ENCODE data around the gene ST6GAL1.

Gene ST6GAL1

GRCh38 chr3:187085021-187085666 is 154.8 kb downstream of the ST6GAL1 start:
- no peak for DNase-seq

DNA sequence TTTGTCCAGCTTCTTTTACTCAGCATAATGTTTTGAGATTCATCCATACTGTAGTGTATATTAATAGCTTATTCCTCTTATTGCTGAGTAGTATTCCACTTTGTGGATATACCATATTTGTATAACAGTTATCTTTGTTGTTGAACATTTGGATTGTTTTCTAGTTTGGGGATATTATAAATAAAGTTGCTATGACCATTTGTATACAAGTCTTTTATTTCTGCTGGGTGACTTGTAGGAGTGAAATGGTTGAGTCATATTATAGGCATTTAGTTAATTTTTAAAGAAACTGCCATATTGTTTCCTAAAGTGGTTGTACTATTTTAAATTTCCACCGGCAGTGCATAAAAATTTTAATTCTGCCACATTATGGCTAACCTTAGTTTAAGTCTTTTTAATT is 155.6 kb downstream of the ST6GAL1 start:
- DNase-seq = no peak

DNA sequence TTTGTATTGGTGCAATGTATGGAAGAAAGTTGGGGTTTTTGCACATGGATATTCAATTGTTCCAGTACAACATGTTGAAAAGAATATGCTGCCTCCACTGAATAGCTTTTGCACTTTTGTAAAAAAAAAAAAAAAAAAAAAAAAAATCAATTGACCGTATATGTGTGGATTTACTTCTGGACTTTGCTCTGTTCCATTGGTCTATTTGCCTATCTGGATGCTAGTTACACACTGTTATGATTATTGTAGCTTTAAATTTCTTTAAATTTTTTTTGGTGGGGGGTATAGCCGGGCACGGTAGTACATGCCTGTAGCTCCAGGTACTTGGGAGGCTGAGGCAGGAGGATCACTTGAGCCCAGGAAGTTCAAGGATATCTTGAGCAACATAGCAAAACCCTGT is 156.5 kb downstream of the ST6GAL1 start:
- DNase-seq = no peak

- DNase-seq = no peak
These were observed 158.4 kb downstream of the ST6GAL1 start for GRCh38 chr3:187088701-187089100.

GRCh38 chr3:187093320-187093719 is 163.0 kb downstream of the ST6GAL1 start:
- no peak for DNase-seq

GRCh38 chr3:187098923-187099512 is 168.7 kb downstream of the ST6GAL1 start:
- no peak for DNase-seq

GRCh38 chr3:187101184-187102072 is 171.1 kb downstream of the ST6GAL1 start:
- peak; percentile 55 for DNase-seq

- DNase-seq = no peak
These were observed 171.8 kb downstream of the ST6GAL1 start for GRCh38 chr3:187102073-187102634.

- no peak for DNase-seq
These were observed 172.9 kb downstream of the ST6GAL1 start for GRCh38 chr3:187103251-187103650.

DNA sequence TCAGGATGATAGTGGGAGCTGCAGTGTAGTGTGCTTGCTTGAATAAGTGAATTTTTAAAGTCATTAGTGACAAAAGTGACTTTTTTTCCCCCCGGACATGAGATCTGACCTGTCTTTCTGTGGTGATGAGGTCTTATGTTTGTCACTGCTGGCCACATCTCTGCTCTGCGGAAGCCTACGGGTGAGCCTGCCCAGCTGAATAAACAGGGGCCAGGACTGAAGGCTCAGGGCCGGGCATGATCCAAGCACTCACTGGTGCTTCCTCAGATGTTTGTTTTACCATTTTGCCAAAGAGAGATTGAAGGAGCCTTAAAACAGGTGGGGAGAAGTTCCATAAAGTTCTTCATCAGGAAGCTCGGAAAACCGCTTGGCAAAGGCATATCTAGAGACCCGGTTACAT is 174.0 kb downstream of the ST6GAL1 start:
- no peak for DNase-seq

DNA sequence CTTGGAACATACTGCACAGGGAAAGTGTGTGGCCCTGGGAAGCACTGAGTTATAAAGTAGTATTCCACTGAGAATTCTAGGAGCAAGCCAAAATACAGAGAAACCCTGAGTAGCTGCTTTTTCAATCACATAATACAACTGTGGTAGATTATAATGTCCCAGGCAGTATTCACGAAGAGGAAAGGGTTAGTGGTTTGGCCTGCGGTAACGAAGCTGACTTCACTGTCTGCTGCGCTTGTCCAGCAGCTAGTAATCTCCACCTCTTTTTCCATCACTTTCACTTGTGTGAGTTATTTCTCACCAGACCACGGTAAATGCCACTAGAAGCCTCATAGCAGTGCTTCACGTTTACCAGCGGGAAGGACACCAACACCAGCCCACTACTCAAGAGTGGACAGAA is 174.6 kb downstream of the ST6GAL1 start:
- DNase-seq = no peak

DNA sequence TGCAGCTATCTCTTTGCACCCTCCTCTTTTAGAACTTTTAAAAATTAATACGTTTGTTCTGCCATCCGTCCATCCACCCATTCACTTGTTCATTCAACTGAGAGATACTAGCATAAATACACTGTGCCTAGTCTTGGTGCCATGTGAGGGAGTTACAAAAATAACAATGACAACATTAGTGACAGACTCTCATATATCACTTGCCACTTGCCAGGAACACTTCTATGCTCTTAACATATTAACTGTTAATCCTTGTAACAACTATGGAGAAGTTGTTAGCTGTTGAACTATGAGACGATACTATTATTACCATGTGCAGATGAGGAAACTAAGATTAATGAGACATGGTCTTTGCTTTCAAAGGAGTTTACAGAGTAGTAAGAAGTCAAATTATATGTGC is 175.4 kb downstream of the ST6GAL1 start:
- DNase-seq = no peak

GRCh38 chr3:187107989-187108388 is 177.7 kb downstream of the ST6GAL1 start:
- DNase-seq = no peak

GRCh38 chr3:187110156-187110555 is 179.8 kb downstream of the ST6GAL1 start:
- no peak for DNase-seq

DNA sequence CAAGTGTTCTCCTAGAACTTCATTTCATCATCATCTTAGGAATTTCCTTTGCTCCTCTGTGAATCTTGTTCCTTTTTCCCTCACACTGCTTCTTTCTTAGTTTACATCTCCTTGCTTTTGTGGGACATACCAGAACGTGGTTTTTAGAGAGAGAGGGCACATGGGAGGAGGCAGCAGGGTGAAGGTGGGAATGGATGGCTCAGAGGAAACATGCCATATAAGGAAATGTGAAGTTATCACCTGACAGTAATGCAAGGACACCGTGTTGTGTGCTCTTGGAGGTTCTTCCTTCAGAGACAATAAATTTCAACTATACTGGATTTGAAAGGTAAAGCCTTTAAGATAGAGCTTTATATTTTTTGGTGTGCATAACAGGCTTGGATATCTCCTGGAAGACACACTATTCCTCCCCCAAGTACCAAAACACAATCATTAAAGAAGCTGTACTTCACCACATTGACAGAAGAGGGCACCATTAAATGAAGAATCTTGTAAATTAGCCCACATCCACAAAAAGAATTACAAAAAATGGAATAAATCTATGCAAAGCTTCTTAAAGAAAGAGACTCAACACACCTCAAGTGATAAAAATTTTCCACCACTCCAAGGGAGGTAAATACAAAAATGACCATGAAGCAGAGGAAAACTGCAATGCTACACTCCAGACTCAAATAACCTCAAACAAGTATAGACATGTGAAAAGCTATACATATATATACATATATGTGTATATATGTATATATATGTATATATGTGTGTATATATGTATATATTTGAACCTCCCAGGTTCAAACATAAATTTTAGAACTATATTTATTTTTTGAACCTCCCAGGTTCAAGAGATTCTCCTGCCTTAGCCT is 182.8 kb downstream of the ST6GAL1 start:
- peak; percentile 62 for DNase-seq

GRCh38 chr3:187114511-187114910 is 184.2 kb downstream of the ST6GAL1 start:
- DNase-seq = no peak

- no peak for DNase-seq
These were observed 190.0 kb downstream of the ST6GAL1 start for GRCh38 chr3:187120326-187120725.

DNA sequence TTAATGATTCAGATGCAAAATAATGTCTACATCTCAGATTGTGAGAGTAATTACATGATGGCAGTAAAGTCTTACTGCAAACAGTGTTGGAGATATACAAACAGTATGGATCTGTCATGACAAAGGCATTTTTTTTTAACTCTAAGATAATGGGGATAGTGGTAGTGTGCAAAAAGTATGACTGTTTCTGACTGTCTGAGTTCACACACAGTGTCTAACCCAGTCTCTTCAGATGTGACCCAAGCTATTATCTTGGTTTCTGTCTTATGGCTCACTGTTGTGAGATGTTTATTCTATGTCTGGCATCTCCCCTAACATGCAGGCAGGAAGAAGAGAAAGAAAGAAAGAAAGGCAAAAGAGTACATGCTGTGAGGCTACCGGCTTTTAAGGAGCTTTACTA is 191.9 kb downstream of the ST6GAL1 start:
- no peak for DNase-seq

DNA sequence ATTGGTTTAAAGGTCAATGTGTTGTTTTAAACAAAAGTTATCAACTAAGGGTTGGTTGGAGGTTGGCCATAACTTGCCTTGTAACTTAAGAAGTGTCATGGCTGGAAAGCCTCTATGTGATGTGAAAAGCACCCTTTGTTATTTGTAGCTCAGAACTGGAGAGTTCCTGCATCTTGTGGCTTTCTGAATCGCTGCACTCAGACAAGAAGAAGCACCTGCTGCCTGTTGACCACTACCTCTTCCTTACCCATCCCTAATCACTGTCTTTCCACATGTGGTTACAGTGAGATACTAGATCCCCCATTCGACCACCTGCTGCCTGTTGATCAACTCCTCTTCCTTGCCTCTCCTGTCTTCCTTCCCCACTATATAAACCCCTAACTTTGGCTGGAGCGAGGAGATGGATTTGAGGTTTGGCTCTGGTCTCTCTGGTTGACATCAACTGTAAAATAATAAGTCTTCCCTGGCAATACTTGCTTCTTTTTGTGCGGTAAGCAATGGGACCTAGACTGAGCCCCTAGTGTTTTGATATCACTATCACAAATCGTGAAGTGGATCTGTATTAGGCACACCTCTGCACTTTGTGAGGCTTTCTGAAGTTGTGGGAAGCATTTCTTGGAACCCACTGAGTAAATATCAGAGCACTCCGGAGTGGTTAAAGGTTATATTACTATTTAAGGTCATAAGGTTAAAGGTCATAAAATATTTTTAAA is 195.1 kb downstream of the ST6GAL1 start:
- DNase-seq = no peak
